ENCODE data around the gene UBE2R2. TPM values are rescaled to one million over a fixed set of nuclear protein-coding genes. Genes with fewer than 3 reads are reported as not detected.

Gene UBE2R2
- total RNA-seq, 1 experiment from 2014 or later = 33.8 TPM

DNA sequence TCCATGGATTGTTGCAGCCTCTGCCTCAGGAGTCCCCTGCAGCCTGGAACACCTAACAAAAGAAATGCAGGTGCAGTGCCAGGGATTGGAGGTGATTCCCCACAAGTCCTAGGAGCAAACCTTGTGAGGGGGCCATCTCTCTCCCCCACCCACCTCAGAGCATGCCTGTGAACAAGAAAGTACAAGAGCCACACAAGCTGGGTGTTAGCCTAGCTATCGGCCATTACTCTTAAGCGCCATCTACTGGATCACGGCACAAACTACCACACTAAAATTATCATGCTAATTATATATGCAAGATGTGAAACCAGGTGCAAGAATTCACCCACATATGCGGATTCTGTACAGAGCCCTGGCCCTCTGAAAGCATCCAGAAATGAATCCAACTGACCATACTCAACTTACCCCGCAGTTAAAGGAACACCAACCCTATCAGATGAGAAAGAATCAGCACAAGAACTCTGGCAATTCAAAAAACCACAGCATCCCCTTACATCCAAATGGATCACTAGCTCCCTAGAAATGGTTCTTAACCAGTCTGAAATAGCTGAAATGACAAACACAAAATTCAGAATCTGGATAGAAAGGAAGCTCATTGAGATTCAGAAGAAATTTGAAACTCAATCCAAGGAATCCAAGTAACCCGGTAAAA is 38.1 kb upstream of the UBE2R2 start:
- peak overlapping the region; percentile 62 for H3K4me3 Mint-ChIP-seq (ENCODE audit: unreplicated experiment)
- H3K27me3 Mint-ChIP-seq (ENCODE audit: insufficient read depth, unreplicated experiment) = no peaks in the 10 kb centered on the region
- POLR2A ChIA-PET = interaction anchor here (0.6 to 2.4 kb wide), 10 partner anchors 11 to 304 kb away, joined by 3 to 26 read pairs (median 4); partner anchors contain the start of gene UBE2R2
- CTCF ChIA-PET = interaction anchor here (0.6 to 5.2 kb wide), 34 partner anchors 9 to 454 kb away, joined by 3 to 69 read pairs (median 5); partner anchors contain the start of gene PRSS3
- no peaks in the 10 kb centered on the region for H3K36me3 Mint-ChIP-seq (ENCODE audit: insufficient read depth, unreplicated experiment)
- TF ChIP-seq, protein P1, sequence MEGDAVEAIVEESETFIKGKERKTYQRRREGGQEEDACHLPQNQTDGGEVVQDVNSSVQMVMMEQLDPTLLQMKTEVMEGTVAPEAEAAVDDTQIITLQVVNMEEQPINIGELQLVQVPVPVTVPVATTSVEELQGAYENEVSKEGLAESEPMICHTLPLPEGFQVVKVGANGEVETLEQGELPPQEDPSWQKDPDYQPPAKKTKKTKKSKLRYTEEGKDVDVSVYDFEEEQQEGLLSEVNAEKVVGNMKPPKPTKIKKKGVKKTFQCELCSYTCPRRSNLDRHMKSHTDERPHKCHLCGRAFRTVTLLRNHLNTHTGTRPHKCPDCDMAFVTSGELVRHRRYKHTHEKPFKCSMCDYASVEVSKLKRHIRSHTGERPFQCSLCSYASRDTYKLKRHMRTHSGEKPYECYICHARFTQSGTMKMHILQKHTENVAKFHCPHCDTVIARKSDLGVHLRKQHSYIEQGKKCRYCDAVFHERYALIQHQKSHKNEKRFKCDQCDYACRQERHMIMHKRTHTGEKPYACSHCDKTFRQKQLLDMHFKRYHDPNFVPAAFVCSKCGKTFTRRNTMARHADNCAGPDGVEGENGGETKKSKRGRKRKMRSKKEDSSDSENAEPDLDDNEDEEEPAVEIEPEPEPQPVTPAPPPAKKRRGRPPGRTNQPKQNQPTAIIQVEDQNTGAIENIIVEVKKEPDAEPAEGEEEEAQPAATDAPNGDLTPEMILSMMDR (IDR thresholded peaks at IDR 0.05; ENCODE audit: unreplicated experiment) = peak; percentile 60
- peaks cover 42% of the 10 kb centered on the region for H3K4me1 Mint-ChIP-seq (ENCODE audit: insufficient read depth, unreplicated experiment)
- intact Hi-C loops (cut with micrococcal nuclease) = loop anchor here (1.0 kb wide), 3 partner anchors 37 to 73 kb away; no protein-coding TSS in a partner anchor
- no TSS peak for BruUV-seq (replicated peaks)
- DNase-seq (ENCODE audit: unreplicated experiment) = peak; percentile 79
- H3K27ac Mint-ChIP-seq (ENCODE audit: low read depth, unreplicated experiment) = peak overlapping the region; percentile 27
- peaks cover 14% of the 10 kb centered on the region for H3K9me3 Mint-ChIP-seq (ENCODE audit: unreplicated experiment)

DNA sequence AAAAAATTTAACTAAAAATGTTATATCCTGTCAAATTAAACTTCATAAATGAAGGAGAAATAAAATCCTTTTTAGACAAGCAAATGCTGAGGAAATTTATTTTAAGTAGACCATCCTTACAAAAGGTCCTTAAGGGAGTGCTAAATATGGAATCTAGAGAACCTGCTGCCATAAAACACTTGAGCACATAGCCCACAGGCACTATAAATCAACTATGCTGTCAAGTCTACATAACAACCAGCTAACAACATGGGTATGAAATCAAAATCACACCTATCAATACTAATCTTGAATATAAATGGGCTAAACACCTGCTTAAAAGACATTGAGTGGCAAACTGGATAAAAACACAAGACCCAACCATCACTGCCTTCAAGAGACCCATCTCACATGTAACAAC is 36.7 kb upstream of the UBE2R2 start:
- intact Hi-C loops (cut with micrococcal nuclease) = loop anchor here (1.0 kb wide), 1 partner anchor 11 kb away; no protein-coding TSS in a partner anchor
- no peak for DNase-seq (ENCODE audit: unreplicated experiment)
- Mint-ChIP-seq H3K27ac (ENCODE audit: low read depth, unreplicated experiment) (peak overlapping the region; percentile 82), H3K4me3 (ENCODE audit: unreplicated experiment) (no peak overlapping the region), H3K36me3 (ENCODE audit: insufficient read depth, unreplicated experiment) (no peaks in the 10 kb centered on the region), H3K27me3 (ENCODE audit: insufficient read depth, unreplicated experiment) (peaks cover 3% of the 10 kb centered on the region), H3K9me3 (ENCODE audit: unreplicated experiment) (peaks cover 14% of the 10 kb centered on the region), H3K4me1 (ENCODE audit: insufficient read depth, unreplicated experiment) (peaks cover 37% of the 10 kb centered on the region)
- CTCF ChIA-PET = interaction anchor here (1.3 to 5.2 kb wide), 4 partner anchors 8 to 42 kb away, joined by 4 to 69 read pairs (median 10); no protein-coding TSS in a partner anchor
- TF ChIP-seq, protein P1 (IDR thresholded peaks at IDR 0.05; ENCODE audit: unreplicated experiment) = no peak
- POLR2A ChIA-PET = interaction anchor here (0.6 to 2.4 kb wide), 4 partner anchors 33 to 126 kb away, joined by 3 to 14 read pairs (median 4); no protein-coding TSS in a partner anchor
- BruUV-seq (replicated peaks) = no TSS peak

- CTCF ChIA-PET = interaction anchor here (0.6 to 0.8 kb wide), 2 partner anchors 33 to 60 kb away, joined by 3 read pairs; no protein-coding TSS in a partner anchor
- POLR2A ChIA-PET = interaction anchor here (0.5 to 0.9 kb wide), 2 partner anchors 42 to 143 kb away, joined by 3 to 4 read pairs; no protein-coding TSS in a partner anchor
- Mint-ChIP-seq H3K4me1 (ENCODE audit: insufficient read depth, unreplicated experiment) (peaks cover 37% of the 10 kb centered on the region), H3K27me3 (ENCODE audit: insufficient read depth, unreplicated experiment) (peaks cover 16% of the 10 kb centered on the region), H3K27ac (ENCODE audit: low read depth, unreplicated experiment) (peak overlapping the region; percentile 55), H3K36me3 (ENCODE audit: insufficient read depth, unreplicated experiment) (no peaks in the 10 kb centered on the region), H3K4me3 (ENCODE audit: unreplicated experiment) (no peak overlapping the region), H3K9me3 (ENCODE audit: unreplicated experiment) (peaks cover 3% of the 10 kb centered on the region)
- no TSS peak for BruUV-seq (replicated peaks)
- no peak for DNase-seq (ENCODE audit: unreplicated experiment)
- intact Hi-C loops (cut with micrococcal nuclease) = no loop called here
- TF ChIP-seq, protein P1 (IDR thresholded peaks at IDR 0.05; ENCODE audit: unreplicated experiment) = no peak
Observed at GRCh38 chr9:33781736-33782135, 35.2 kb upstream of the UBE2R2 start.

DNA sequence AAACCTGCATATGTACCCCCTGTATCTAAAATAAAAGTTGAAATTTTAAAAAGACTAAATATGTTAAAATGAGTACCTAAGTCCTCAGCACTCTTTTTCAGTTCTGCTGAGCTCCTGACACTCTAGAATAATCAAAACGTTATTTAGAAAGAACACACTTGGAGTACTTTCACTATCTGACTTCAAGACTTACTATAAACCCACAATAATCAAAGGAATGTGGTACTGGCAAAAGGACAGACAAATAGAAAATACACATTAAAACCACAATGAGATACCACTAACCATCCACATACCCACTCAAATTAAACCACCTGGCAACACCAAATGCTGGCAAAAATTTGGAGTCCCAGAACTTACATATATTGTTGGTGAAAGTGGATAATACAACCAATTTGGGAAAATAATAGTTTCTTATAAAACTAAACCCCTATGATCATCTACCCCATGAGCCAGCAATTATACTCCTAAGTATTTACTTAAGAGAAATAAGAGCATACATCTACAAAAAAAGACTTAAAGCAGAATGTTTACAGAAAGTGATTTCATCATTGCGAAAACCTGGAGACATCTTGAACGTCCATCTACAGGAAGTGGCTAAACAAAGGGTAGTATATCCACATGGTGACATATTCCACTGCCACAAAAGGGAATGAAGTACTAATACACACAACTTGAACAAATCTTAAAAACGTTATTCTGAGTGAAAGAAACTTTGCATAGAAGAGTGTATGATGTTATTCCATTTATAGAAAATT is 34.4 kb upstream of the UBE2R2 start:
- peaks cover 16% of the 10 kb centered on the region for H3K27me3 Mint-ChIP-seq (ENCODE audit: insufficient read depth, unreplicated experiment)
- peaks cover 37% of the 10 kb centered on the region for H3K4me1 Mint-ChIP-seq (ENCODE audit: insufficient read depth, unreplicated experiment)
- POLR2A ChIA-PET = interaction anchor here (0.9 to 2.0 kb wide), 3 partner anchors 9 to 143 kb away, joined by 3 to 4 read pairs (median 4); no protein-coding TSS in a partner anchor
- H3K9me3 Mint-ChIP-seq (ENCODE audit: unreplicated experiment) = no peaks in the 10 kb centered on the region
- H3K4me3 Mint-ChIP-seq (ENCODE audit: unreplicated experiment) = no peak overlapping the region
- BruUV-seq (replicated peaks) = no TSS peak
- intact Hi-C loops (cut with micrococcal nuclease) = no loop called here
- H3K36me3 Mint-ChIP-seq (ENCODE audit: insufficient read depth, unreplicated experiment) = no peaks in the 10 kb centered on the region
- peak; percentile 45 for DNase-seq (ENCODE audit: unreplicated experiment)
- TF ChIP-seq, protein P1 (IDR thresholded peaks at IDR 0.05; ENCODE audit: unreplicated experiment) = no peak
- CTCF ChIA-PET = interaction anchor here (0.8 to 2.5 kb wide), 2 partner anchors 45 to 59 kb away, joined by 3 to 7 read pairs; no protein-coding TSS in a partner anchor
- H3K27ac Mint-ChIP-seq (ENCODE audit: low read depth, unreplicated experiment) = peak overlapping the region; percentile 55

All from MCF 10A (cell line).